PC-9 (cell line): ENCODE results near the gene MMP7. TPM values are rescaled to one million over a fixed set of nuclear protein-coding genes. Genes with fewer than 3 reads are reported as not detected.

Experiments
- BruUV-seq: library from RNA; stranded (reverse); fragments of 400-500 nt; replicated peaks from 2 replicates; lab custom pipeline; 2021; lab: Mats Ljungman, UMichigan
- CTCF ChIA-PET: fragments of 300-600 bp; sonication (Branson Sonifier 250); formaldehyde crosslinking; loops from one replicate; lab custom pipeline; 2022; ENCODE audit warnings: antibody characterized with exemption; lab: Charles Lee
- POLR2A ChIA-PET: fragments of 300-600 bp; sonication (Branson Sonifier 250); formaldehyde crosslinking; loops from one replicate; lab custom pipeline; 2022; ENCODE audit warnings: antibody characterized with exemption; ENCODE audit not compliant: unreplicated experiment; lab: Charles Lee
- DNase-seq, 2 experiments: peaks; one replicate each; pipeline versions ENCODE4 v3.0.0 to v3.0.0-alpha.2; 2015 to 2022; ENCODE audit warnings: mixed read lengths in 1 of 2
- H2AFZ ChIP-seq: fragments of 200-600 bp; sonication (generic); 2 replicates; pipeline ENCODE4 v1.8.1; 2017; ENCODE audit warnings: antibody characterized with exemption
- H3F3A ChIP-seq: fragments of 200-600 bp; sonication (generic); 2 replicates; pipeline ENCODE4 v1.8.1; 2017; ENCODE audit warnings: antibody characterized with exemption, mild to moderate bottlenecking, low read depth; ENCODE audit not compliant: insufficient read depth
- H3K27ac ChIP-seq: fragments of 200-600 bp; sonication (generic); 2 replicates; pipeline ENCODE4 v1.6.1; 2016; ENCODE audit warnings: mixed run types
- H3K27me3 ChIP-seq: fragments of 200-600 bp; sonication (generic); 2 replicates; pipeline ENCODE4 v1.6.1; 2016; ENCODE audit warnings: low read depth, mixed run types; ENCODE audit not compliant: insufficient read depth
- H3K36me3 ChIP-seq: fragments of 200-600 bp; sonication (generic); 2 replicates; pipeline ENCODE4 v1.6.1; 2016; ENCODE audit warnings: low read depth, mixed run types
- H3K4me1 ChIP-seq: fragments of 200-600 bp; sonication (generic); replicated peaks from 2 replicates; pipeline ENCODE4 v1.6.1; 2016; ENCODE audit warnings: mixed run types; ENCODE audit not compliant: insufficient read depth
- H3K4me2 ChIP-seq: fragments of 200-600 bp; sonication (generic); 2 replicates; pipeline ENCODE4 v1.6.1; 2017; ENCODE audit warnings: mixed run types
- H3K4me3 ChIP-seq: fragments of 200-600 bp; sonication (generic); 2 replicates; pipeline ENCODE4 v1.6.1; 2016; ENCODE audit warnings: mixed run types
- H3K79me2 ChIP-seq: fragments of 200-600 bp; sonication (generic); 2 replicates; pipeline ENCODE4 v1.6.1; 2017; ENCODE audit warnings: low read depth, mixed run types
- H3K9me2 ChIP-seq: fragments of 200-600 bp; sonication (generic); 2 replicates; pipeline ENCODE4 v1.8.1; 2017; ENCODE audit warnings: mild to moderate bottlenecking; ENCODE audit not compliant: insufficient read depth
- H3K9me3 ChIP-seq: fragments of 200-600 bp; sonication (generic); 2 replicates; pipeline ENCODE4 v1.8.1; 2016; ENCODE audit warnings: low read depth; ENCODE audit not compliant: insufficient read depth
- H4K20me1 ChIP-seq: fragments of 200-600 bp; sonication (generic); 2 replicates; pipeline ENCODE4 v1.8.1; 2017; ENCODE audit not compliant: insufficient read depth
- EZH2 ChIP-seq: fragments of 200-600 bp; sonication (generic); IDR thresholded peaks from 2 replicates; pipeline ENCODE4 v1.8.0; 2017; ENCODE audit warnings: antibody characterized with exemption, low read depth
- intact Hi-C: fragments of 100-400 bp; cut with micrococcal nuclease; formaldehyde crosslinking; loops from one replicate; pipeline ENCODE4 v1.10.0; 2022; ENCODE audit not compliant: unreplicated experiment
- total RNA-seq: library from RNA; stranded (reverse); gene quantifications from 2 replicates; pipeline ENCODE4 v1.2.3, GENCODE V29; 2021
- TF ChIP-seq, protein P1 (sequence below): fragments of 200-600 bp; sonication (generic); conservative IDR thresholded peaks from 2 replicates; pipeline ENCODE4 v1.6.1; 2017; ENCODE audit warnings: mixed run types, antibody characterized with exemption, mild to moderate bottlenecking, moderate library complexity

Gene MMP7
- total RNA-seq, 1 experiment from 2014 or later: 1.1 TPM

DNA sequence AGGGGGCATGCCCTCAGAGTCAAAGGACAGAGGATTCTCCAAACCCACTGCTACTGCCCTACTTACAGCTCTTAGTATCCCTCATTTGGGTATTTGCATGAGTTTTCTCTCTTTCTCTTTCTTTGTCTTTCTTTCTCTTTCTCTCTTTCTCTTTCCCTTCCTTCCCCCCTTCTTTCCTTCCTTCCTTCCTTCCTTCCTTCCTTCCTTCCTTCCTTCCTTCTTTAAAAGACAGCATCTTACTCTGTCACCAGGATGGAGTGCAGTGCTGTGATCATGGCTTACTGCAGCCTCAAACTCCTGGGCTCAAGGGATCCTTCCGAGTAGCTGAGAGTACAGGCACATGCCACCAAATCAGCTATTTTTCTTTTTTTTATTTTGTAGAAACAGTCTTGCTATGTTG, 14.0 kb upstream of the MMP7 start:
- Histone ChIP-seq H3K4me1 (peaks cover 17% of the 10 kb centered on the region), H3F3A (peaks cover 9% of the 10 kb centered on the region; the same call in 1 of the 2 replicates), H3K79me2 (no peaks in the 10 kb centered on the region), H3K4me2 (no peak overlapping the region), H3K27me3 (no peaks in the 10 kb centered on the region), H3K36me3 (no peaks in the 10 kb centered on the region), H3K4me3 (no peak overlapping the region), H4K20me1 (no peaks in the 10 kb centered on the region), H3K27ac (0 out of 2 replicates have a peak overlapping the region, but pooled peaks have one; percentile 39), H3K9me3 (peaks cover 4% of the 10 kb centered on the region; the same call in 1 of the 2 replicates), H2AFZ (no peak overlapping the region), H3K9me2 (no peaks in the 10 kb centered on the region)
- no TSS peak for BruUV-seq
- DNase-seq: no peak
- intact Hi-C loops: no loop called here
- POLR2A ChIA-PET: interaction anchor here (0.6 kb wide), 2 partner anchors 19 to 495 kb away, joined by 3 to 4 read pairs; no protein-coding TSS in a partner anchor
- no peak for TF ChIP-seq EZH2
- TF ChIP-seq, protein P1, sequence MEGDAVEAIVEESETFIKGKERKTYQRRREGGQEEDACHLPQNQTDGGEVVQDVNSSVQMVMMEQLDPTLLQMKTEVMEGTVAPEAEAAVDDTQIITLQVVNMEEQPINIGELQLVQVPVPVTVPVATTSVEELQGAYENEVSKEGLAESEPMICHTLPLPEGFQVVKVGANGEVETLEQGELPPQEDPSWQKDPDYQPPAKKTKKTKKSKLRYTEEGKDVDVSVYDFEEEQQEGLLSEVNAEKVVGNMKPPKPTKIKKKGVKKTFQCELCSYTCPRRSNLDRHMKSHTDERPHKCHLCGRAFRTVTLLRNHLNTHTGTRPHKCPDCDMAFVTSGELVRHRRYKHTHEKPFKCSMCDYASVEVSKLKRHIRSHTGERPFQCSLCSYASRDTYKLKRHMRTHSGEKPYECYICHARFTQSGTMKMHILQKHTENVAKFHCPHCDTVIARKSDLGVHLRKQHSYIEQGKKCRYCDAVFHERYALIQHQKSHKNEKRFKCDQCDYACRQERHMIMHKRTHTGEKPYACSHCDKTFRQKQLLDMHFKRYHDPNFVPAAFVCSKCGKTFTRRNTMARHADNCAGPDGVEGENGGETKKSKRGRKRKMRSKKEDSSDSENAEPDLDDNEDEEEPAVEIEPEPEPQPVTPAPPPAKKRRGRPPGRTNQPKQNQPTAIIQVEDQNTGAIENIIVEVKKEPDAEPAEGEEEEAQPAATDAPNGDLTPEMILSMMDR: no peak
- CTCF ChIA-PET: no interaction called here

DNA sequence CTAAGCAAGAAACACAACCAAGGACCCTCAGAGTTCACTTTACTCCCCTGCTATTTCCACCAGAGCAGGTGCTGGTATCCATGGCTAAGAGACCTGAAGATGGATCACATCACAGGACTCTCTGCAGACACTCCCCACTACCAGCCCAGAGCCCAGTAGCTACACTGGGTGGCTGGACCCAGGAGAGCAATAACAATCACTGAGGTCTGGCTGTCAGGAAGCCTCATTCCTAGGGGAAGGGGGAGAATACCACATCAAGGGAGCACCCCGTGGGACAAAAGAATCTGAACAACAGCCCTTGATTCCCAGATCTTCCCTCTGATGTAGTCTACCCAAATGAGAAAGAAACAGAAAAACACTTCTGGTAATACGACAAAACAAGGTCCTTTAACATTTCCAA, 9.0 kb upstream of the MMP7 start:
- DNase-seq: no peak
- H3K27ac ChIP-seq: no peak overlapping the region
- no peaks in the 10 kb centered on the region for H3F3A ChIP-seq
- intact Hi-C loops: no loop called here
- ChIA-PET POLR2A (no interaction called here), CTCF (no interaction called here)
- H3K36me3 ChIP-seq: no peaks in the 10 kb centered on the region
- H3K4me2 ChIP-seq: no peak overlapping the region
- no peak overlapping the region for H3K4me3 ChIP-seq
- H3K79me2 ChIP-seq: no peaks in the 10 kb centered on the region
- TF ChIP-seq, protein P1: no peak
- no peak for TF ChIP-seq EZH2
- BruUV-seq: no TSS peak
- no peaks in the 10 kb centered on the region for H3K27me3 ChIP-seq
- peaks cover 4% of the 10 kb centered on the region; the same call in 1 of the 2 replicates for H3K9me3 ChIP-seq
- no peaks in the 10 kb centered on the region for H3K9me2 ChIP-seq
- H3K4me1 ChIP-seq: no peaks in the 10 kb centered on the region
- H2AFZ ChIP-seq: no peak overlapping the region
- H4K20me1 ChIP-seq: no peaks in the 10 kb centered on the region

DNA sequence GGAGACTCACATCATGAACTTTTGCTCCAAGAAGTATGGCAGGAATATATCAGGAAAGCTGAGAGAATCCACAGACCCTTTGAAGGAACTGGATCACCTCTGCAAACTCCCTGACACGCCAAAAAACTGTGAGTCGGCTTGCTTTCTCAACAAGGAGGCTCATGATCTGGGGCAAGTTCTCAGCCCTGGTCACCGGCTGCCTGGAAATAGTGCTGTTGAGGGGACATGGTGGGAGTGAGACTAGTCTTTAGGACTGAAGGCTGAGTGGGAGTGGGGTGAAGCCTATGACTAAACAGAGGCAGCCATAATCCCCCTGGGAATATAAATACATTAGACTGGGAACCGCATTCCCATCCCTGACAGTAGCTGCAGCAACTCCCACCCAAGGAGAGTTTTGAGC, 8.4 kb upstream of the MMP7 start:
- Histone ChIP-seq H3K36me3 (no peaks in the 10 kb centered on the region), H3K4me1 (no peaks in the 10 kb centered on the region), H3K4me2 (no peak overlapping the region), H3F3A (no peaks in the 10 kb centered on the region), H2AFZ (no peak overlapping the region), H3K4me3 (no peak overlapping the region), H3K9me2 (no peaks in the 10 kb centered on the region), H3K27me3 (no peaks in the 10 kb centered on the region), H3K27ac (no peak overlapping the region), H3K9me3 (peaks cover 4% of the 10 kb centered on the region; the same call in 1 of the 2 replicates), H3K79me2 (no peaks in the 10 kb centered on the region), H4K20me1 (no peaks in the 10 kb centered on the region)
- POLR2A ChIA-PET: no interaction called here
- no peak for TF ChIP-seq EZH2
- TF ChIP-seq, protein P1: no peak
- BruUV-seq: no TSS peak
- intact Hi-C loops: no loop called here
- DNase-seq: no peak
- CTCF ChIA-PET: no interaction called here
